GOT3 (cell line): ENCODE measurements around the gene C2CD3.
"Not testable (repeated sequence)": the region's sequence is repeated elsewhere in the genome, so short reads cannot be mapped to it uniquely, and the experiment has no call there.

Experiments used
- DNase-seq: peaks from one replicate; lab custom pipeline; 2025; ENCODE audit warnings: mixed read lengths; lab: John Stamatoyannopoulos, UW

The C2CD3 gene

DNA sequence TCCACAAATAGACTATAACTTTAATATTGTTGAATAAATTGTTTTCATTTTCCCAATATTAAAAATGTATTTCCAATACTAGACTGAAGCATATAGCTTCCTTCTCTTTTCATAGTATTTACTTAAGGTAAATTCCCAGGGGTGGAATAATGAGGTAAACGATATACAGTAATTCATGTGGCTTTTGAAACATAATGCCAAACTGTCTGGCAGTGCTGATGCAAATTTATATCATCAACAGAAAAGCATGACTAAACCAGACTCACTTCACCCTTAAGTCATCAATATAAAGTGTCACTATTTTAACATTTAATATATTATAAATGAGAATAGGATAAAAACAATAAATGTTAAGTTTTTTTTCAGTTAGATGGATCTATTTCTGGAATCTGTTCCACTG lies 13.6 kb downstream of the C2CD3 start:
- no peak for DNase-seq

DNA sequence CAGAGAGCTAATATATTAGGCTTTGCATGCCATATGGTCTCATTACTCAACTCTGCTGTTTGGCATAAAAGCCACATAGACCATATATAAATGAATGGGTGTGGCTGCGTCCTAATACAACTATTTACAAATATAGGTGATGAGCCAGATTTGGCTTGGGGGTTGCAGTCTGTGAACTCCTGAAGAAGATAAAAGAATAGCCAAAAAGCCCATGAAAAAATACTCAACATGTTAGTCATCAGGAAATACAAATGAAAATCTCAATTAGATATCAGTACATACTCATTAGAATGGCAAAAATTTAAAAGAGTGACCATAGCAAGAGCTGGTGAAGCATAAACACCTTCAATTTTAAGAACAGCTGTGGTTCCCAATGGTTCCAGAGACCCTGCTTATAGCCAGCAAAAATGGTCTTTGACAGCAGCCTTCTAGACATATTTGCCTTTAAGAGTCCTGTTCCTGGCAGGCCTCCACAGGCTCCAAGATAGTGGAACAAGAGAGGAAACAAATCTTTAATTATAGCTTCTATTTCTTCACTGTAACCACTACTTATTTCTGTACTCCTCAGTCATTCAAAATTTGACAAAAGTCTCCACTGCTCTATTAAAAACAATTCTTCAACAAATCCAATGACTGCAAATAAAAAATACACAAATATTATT lies 16.1 kb downstream of the C2CD3 start:
- no peak for DNase-seq

DNA sequence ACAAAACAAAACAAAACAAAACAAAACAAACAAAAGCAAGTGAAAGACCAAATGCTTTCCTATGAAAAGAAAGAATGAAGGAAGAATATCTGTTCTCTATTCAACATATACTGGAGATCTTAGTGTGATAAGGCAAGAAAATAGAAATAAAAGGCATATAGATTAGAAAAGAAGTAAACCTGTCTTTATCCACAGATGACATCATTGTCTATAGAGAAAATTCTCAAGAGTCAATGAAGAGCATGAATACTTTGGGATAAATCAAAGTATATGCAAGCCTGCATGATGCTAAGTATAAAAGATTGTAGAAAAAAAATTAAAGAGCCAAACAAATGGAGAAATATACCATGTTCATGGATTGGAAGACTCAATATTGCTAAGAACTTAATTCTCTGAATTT lies 17.6 kb downstream of the C2CD3 start:
- DNase-seq, result no peak

DNA sequence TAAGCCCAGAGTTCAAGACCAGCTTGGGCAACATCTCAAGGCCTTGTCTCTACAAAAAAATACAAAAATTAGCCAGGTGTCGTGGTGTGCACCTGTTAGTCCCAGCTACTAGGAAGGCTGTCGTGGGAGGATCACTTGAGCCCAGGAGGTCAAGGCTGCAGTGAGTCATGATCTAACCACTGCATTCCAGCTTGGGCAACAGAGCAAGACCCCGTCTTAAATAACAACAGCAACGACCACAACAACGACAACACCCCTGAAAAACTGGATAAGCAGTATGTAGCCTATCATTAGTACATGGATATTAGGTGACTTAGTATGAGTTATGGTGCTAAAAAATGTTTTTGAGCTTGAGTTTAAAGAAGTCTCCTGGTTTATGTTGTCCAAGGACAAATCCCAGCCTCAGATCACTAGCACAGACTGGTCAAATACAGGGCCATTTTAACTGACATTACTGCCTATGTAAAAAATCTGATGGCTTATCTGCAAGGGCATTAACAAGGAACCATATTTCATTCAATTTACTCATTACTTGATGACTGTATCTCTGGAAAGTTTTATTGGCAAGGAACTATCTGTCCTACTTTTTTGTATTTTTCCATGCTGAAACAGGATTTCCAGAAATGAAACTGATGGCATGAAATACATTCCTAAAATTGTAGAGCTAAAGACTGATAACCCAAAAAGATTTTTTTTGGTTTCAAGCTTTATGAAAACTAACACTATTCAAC lies 23.4 kb downstream of the C2CD3 start:
- no peak for DNase-seq

DNA sequence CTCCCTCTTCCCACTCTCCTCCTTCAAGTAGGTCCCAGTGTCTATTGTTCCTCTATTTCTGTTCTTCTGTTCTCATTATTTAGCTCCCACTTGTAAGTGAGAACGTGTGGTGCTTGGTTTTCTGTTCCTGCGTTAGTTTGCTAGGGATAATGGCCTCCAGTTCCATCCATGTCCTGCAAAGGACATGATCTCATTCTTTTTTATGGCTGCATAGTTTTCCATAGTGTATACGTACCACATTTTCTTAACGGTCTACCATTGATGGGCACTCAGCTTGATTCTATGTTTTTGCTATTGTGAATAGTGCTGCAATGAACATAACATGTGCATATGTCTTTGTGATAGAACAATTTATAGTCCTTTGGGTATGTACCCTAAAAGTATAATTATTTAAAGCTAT lies 26.2 kb downstream of the C2CD3 start:
- DNase-seq, result no peak

DNA sequence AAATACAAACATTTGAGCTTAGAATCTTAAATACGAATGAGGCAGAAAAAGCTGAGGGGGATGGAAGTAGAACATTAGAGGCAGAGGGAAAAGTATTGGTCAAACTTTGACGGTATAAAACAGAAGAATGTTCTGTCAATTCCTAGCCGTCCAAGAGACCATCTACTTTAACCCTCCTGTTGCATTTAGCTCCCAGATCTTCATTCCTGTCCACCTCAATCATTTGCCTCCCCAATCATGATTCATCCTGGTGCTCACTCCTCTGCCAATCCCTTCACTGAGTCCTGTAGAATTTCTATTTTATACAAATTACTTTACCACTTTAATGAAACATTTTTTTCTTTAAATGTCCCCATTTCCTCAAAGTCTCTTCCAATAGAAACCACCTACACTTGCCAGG lies 28.2 kb downstream of the C2CD3 start:
- DNase-seq, result no peak

DNA sequence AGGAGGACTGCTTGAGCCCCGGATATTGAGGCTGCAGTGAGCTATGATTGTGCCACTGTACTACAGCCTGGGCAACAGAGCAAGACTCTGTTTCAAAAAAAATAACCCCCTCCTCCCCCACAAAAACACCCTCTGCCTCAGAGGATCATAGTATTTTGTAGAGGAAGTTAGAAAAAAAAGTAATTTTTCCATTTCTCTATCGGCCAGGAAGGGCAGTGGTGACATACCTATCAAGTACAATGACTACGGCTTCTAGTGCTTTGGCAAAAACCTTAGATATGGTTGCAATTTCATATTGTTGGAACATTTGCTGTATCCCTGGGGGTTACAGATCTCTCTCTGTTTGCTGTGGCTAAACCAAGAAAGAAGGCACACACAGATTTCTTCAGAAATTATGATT lies 28.9 kb downstream of the C2CD3 start:
- no peak for DNase-seq

DNA sequence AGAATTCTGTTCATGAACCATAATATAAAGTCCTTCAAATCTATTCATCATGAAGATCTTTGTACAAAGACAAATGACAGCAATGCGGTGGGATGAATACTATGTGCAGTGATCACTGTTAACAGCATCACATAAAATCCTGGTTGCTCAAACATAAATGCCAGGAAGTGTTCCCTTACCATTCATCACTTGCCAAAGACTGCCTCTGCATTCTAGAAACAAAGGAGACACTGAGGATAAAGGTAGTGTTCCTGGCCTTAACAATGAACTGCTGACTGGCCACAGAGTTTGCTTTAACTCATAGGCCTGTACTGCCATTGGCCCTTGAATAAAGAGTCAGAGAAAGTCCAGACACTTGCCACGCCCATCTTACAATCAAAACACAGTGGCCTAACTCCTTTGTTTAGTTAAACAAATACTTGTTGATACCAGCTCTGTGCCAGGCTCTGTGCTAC lies 29.5 kb downstream of the C2CD3 start:
- no peak for DNase-seq

DNA sequence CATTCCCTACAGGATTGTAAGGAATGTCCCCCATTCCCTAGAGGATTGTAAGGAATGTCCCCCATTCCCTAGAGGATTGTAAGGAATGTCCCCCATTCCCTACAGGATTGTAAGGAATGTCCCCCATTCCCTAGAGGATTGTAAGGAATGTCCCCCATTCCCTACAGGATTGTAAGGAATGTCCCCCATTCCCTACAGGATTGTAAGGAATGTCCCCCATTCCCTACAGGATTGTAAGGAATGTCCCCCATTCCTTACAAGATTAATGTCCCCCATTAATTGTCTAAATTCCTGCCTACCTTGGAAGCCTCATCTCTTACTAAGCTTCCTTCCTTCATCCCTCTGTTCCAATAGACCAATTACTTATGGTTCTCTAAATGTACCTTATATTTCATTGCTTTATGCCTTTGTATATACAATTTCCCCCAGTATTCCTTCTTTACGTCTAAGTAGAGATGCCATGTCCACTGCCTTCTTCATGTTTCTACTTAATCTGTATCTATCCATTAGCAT lies 30.8 kb downstream of the C2CD3 start:
- not testable (repeated sequence) for DNase-seq

DNA sequence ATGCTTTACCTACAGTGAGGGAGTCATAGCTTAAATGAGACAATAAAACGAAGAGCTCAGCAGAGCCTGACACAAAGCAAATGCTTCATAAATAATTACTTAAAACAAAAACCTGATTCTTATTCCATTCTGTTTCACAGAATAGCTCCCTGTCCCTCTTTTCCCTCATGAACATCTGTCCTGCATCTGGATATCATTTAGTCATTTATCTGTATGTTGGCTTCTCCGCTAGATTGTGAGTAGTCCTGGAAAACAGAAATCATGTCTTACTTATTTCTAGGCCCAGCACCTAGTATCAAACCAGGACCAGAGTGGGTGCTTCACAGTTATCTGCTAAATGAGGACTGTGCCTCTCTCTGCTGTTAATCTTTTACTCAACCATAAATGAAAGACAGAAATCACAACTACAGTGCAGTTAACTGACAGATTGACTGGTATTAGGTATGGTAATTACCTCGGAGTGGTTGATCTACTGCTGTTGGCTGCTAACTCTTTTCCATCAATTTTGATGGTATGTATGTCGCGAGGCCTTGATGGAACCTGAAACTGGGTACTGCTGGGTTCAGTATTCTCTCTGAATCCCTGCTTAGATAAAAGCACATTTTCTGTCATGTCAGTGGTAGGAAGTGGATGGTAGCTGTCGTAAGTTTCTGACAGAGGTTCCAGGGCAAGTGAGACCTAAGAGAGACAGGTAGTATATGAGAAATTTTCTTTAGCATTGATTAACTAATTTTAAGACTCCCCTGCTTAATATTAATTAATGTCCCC lies 31.5 kb downstream of the C2CD3 start:
- DNase-seq, result no peak

DNA sequence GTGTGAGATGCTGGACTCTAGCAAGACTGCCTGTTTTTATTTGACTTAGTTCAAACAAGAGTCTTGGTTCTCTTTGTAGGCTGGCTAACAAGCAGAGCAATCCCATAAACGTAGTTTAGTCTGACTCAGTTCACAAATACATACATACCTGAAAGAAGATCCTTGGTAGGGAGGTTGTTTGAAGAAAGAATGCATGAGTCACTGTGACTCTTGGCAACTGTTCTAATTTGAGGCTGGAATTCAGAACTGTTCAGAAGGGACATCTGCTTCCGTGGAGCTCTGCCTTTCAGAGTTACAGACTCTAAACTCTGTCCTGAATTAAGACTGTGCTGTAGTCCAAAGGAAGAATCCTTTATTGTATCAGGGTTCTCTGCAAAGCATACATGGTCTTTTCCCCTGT lies 32.2 kb downstream of the C2CD3 start:
- no peak for DNase-seq

DNA sequence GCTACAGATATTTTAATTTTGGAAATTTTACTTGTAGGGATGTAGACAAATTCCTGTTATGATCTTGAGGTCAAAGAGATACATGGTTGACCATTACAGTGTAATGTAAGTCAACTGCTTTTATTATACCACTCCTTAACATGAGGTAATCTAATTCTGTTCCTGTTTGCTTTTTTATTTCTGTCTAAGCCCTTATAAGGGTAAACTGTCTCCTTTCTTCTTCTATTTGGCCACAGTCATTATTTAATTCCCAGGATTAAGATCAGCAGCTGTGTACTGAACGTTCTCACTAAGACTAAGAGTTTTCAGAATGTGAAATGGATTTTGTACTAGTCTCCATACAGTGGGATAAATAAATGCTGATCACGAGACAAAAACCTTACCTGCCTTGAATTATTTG lies 32.8 kb downstream of the C2CD3 start:
- DNase-seq, result no peak

DNA sequence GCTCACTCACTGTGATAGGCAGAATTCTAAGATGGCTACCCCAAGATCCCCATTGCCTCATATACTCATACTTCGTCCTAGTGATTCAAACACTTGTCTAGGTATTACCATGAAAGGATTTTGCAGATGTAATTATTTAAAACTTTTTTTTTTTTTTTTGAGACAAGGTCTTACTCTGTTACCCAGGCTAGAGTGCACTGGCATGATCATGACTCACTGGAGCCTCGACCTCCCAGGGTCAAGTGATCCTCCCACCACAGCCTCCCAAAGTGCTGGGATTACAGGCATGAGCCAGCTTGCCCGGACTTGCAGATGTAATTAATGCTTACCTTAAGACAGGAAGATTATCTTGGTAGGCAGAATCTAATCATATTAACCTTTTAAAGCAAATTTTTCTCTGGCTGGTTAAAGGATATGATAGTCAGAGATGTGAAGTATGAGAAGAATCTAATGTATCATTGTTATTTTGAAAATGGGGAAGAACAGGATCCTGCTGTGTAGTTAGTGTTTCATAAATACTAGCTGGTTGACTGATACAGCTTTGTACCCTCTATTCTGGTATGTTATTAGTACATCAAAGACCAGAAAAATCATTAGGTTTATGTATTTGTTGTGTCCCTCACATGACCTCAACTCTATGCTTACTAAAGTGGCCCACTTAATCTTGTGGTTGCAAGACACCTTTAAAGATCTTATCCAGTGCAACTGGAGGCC lies 35.5 kb downstream of the C2CD3 start:
- no peak for DNase-seq

DNA sequence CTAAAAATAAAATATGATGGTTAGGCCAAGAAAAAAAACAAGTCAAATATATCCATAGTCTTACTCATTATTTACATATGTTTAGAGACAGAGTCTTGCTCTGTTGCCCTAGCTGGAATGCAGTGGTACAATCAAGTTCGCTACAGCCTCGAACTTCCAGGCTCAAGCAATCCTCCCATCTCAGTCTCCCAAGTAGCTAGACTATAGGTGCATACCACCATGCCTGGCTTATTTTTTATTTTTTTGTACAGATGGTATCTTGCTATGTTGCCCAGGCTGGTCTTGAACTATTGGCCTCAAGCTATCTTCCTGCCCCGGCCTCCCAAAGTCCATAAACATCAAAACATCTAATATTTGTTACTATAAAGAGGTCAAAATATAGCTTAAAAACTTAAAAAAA lies 36.1 kb downstream of the C2CD3 start:
- DNase-seq, result no peak

DNA sequence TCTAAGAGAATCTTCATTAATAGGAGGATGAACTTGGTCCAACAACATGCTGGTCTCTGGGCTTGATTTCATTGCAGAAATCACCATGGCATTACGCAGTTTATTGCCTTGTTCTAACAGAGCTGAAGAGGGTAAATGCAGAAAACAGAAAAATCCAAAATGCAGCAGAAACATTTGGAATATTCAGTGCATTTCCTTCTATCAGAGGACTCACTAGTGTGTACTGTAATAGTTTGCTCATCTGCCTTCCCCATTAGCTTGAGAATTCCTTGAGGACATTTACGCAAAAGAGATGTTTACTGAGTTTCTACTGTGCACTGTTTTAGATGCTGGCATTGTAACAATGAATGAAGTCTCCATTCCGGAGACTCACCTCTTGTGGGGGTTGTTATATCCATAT lies 37.4 kb downstream of the C2CD3 start:
- no peak for DNase-seq

DNA sequence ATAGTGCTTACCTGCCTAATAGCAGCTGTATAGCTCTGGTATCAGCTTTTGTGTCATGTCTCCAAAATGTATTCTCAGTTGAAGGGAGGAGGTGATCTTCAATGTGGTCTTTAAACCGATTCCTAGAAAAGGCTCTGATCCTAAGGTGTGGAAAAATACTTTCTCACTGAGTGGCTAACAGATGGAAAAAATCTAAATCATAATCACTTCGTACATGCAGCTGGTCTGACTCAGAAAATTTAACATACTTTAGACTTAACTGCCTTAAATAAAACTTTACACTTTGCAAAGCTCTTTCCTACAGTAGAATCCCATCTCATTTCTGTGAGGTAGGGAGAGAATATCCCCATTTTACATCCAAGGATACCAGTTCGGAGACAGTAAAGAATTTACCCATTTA lies 38.0 kb downstream of the C2CD3 start:
- no peak for DNase-seq

DNA sequence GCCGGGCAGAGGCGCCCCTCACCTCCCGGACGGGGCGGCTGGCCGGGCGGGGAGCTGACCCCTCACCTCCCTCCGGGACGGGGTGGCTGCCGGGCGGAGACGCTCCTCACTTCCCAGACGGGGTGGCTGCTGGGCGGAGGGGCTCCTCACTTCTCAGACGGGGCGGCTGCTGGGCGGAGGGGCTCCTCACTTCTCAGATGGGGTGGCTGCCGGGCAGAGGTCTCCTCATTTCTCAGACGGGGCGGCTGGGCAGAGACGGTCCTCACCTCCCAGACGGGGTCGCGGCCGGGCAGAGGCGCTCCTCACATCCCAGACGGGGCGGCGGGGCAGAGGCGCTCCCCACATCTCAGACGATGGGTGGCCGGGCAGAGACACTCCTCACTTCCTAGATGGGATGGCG lies 41.7 kb downstream of the C2CD3 start:
- not testable (repeated sequence) for DNase-seq

DNA sequence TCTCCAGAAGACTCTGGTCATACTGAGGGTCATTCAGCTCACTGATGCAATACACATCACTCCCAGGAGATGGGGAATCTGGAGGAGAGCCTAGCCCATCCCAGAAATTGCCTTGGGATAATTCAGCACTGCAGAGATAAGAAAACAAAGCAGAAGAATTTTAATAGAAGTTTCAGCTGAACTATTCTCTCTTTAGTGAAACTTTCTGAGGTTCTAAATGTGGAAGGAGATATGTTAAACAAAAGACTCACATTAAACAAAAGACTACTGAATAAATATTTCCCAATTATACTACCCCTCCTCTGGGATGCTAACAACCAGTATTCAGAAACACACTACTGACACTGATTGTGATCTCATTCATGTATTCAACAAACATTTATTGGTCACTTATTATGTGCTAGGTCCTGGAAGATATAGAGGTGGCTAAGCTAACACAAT lies 47.8 kb downstream of the C2CD3 start:
- DNase-seq, result no peak

DNA sequence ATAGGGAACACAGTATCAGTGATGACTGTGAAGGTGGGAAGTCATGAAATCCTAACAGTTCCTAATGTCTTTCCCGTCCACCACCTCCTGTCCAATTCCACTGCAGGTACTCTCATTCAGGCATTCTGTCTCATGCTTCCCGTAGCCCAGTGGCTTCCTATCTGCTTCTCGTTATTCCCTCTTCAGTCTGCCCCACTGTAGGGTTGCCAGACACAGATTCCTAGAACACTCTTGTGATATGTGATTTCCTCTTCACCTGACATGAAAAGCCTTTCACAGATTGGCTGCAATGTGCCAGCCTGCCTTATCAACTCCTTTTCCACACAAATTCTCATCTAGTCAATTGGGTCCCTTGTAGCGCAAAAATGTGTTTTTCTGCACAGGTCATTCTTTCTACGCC lies 49.0 kb downstream of the C2CD3 start:
- no peak for DNase-seq

DNA sequence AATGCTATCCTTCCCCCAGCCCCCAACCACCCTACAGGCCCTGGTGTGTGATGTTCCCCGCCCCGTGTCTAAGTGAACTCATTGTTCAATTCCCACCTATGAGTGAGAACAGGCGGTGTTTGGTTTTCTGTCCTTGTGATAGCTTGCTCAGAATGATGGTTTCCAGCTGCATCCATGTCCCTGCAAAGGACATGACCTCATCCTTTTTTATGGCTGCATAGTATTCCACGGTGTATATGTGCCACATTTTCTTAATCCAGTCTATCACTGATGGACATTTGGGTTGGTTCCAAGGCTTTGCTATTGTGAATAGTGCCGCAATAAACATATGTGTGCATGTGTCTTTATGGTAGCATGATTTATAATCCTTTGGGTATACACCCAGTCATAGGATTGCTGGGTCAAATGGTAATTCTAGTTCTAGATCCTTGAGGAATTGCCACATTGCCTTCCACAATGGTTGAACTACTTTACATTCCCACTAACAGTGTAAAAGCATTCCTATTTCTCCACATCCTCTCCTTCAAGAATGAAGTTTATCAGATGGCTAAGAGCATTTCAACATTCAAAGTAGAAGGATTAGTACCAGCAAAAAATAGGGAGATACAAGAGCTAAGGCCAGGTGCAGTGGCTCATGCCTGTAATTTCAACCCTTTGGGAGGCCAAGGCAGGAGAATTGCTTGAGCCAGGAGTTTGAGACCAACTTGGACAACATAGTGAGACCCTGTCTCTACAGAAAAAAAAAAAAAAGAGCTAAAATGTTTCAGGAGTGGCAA lies 50.4 kb downstream of the C2CD3 start:
- DNase-seq, result not testable (repeated sequence)

DNA sequence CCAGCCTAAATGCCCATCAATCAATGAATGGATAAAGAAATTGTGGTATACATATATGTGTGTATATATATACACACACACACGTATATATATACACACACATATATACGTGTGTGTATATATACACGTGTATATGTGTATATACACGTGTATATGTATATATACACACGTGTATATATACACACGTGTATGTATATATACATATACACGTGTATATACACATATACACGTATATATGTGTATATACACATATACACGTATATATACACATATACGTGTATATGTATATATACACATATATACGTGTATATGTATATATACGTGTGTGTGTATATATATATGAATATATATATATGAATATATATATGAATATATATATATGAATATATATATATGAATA lies 54.1 kb downstream of the C2CD3 start:
- DNase-seq, result no peak
